Esophagus muscularis mucosa (tissue), 3 donors: ENCODE measurements around the gene LARP4.

ENCODE experiments used
- POLR2AphosphoS5 ChIP-seq, 2 donors: sonication (generic); formaldehyde crosslinking; IDR thresholded peaks; one replicate each; pipeline ENCODE4 v1.6.1; 2017; ENCODE audit warnings: antibody characterized with exemption in 2 of 2
- TF ChIP-seq, protein P1 (sequence below), 3 experiments: fragments of 200-600 bp in 2 of 3; fragments of 450-650 bp in 1 of 3; sonication (generic) in 2 of 3; IDR thresholded peaks; one replicate each; pipeline ENCODE4 v1.5.1; 2017 to 2019; ENCODE audit warnings: antibody characterized with exemption in 3 of 3, mild to moderate bottlenecking in 2 of 3, moderate library complexity in 1 of 3

GRCh38 chr12:50415899-50416479 is 15.3 kb downstream of the LARP4 start:
- no peak for TF ChIP-seq POLR2AphosphoS5 (IDR thresholded peaks at IDR 0.05)
- TF ChIP-seq, protein P1, sequence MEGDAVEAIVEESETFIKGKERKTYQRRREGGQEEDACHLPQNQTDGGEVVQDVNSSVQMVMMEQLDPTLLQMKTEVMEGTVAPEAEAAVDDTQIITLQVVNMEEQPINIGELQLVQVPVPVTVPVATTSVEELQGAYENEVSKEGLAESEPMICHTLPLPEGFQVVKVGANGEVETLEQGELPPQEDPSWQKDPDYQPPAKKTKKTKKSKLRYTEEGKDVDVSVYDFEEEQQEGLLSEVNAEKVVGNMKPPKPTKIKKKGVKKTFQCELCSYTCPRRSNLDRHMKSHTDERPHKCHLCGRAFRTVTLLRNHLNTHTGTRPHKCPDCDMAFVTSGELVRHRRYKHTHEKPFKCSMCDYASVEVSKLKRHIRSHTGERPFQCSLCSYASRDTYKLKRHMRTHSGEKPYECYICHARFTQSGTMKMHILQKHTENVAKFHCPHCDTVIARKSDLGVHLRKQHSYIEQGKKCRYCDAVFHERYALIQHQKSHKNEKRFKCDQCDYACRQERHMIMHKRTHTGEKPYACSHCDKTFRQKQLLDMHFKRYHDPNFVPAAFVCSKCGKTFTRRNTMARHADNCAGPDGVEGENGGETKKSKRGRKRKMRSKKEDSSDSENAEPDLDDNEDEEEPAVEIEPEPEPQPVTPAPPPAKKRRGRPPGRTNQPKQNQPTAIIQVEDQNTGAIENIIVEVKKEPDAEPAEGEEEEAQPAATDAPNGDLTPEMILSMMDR (IDR thresholded peaks at IDR 0.05), result no peak
